HCEC 1CT (cell line): ENCODE data around the gene PLA2G2C.
A peak's percentile ranks its signal among the peaks of the same experiment; 100 is the strongest.

ENCODE experiments used
- DNase-seq: peaks from one replicate; pipeline ENCODE4 v3.0.0-alpha.2; 2017

PLA2G2C gene

DNA sequence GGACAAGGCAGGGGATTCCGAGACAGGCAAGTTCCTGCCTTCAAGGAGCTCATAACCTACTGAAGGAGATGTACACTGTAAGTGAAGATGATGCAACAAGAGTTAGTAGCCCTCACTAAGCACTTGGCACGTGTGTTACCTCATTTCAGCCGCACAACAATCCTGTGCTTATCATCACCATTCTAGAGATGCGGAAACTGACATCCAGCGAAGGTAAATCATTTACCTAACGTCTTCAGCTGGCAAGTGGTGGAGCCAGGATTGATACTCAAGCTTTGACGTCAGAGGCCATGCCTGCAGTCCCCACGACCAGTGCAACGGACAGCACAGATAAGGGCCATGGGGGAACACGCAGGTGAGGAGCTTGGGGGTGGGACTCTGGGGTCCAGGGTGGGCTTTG is 3.3 kb downstream of the PLA2G2C start:
- DNase-seq = no peak

DNA sequence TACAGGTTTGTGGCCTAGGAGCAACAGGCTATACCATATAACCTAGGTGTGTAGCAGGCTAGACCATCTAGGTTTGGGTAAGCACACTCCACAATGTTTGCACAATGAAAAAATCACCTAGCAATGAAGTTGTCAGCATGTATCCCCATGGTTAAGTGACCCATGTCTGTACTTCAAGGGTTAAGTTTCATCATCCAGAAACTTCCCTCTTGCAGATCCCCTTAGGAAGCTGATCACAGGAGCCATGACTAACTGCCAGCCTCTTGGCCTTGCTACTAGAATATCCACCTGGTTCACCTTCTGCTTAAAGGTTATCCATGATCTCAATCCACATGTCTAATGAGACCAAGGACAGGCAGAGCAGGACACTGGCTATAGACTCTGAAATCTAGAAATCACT is 3.9 kb downstream of the PLA2G2C start:
- DNase-seq = no peak

DNA sequence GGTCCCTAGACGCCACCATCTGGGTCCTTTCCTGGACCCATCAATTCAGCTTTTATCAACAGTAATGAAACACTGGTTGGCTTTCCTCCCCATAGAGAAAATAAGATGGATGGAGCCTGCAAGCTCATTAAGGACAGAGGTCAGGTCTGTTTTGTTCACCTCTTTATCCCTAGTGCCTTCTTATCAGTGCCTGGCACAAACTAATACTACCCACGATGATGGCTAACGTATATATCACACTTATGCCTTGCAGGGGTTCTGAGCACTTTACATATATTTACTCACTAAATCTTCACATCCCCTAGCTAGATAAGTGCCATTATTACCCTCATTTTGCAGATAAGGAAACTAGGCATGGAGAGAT is 5.5 kb downstream of the PLA2G2C start:
- DNase-seq = no peak

DNA sequence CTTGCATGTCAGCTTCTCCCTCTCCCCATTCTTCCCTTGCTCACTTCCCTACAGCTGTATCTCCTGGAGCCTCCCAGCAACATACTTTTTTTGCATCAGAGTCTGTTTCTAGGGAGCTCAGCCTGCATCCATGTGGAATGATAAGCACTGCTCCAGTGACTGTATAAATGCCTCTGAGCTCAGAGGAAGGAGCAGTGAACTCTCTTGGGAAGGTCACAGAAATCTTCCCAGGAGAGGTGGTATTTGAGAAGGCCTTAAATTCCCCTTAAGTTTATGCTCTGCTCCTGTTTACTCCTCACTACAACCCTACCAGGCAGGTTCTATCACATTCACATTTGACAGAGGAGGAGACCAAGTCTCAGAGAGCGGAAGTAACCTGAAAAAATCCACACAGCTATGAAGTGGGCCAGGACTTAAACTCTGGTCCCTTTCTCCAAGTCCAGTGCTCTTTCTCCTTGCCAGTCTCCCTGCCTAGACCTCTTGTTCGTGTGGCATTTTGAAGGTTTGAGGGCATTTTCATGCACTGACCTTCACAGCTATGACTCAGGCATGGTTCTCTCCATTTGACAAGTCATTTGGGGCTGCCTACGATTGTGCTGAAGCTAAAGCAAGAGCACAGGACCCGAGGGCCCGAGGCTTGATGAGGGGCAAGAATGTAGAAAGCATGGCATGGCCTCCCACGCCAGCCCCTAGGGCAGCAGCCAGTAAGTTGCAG is 6.0 kb downstream of the PLA2G2C start:
- no peak for DNase-seq

DNA sequence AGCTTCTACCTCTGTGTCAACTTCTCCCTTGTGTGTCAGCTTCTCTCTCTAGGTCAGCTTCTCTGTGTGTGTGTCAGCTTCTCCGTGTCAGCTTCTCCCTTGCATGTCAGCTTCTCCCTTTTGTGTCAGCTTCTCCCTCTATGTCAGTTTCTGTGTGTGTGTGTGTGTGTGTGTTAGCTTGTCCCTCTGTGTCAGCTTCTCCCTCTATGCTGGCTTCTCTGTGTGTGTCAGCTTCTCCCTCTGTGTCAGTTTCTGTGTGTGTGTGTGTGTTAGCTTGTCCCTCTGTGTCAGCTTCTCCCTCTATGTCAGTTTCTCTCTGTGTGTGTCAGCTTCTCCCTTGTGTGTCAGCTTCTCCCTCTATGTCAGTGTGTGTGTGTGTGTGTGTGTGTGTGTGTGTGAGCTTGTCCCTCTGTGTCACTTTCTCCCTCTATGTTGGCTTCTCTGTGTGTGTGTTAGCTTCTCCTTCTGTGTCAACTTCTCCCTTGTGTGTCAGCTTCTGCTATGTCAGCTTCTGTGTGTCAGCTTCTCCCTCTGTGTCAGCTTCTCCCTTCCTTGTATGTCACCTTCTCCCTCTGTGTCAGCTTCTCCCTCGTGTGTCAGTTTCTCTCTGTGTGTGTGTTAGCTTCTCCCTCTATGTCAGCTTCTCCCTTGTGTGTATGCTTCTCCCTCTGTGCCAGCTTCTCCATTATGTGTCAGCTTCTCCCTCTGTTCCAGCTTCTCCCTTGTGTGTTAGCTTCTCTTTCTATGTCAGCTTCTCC is 6.8 kb downstream of the PLA2G2C start:
- DNase-seq = no peak

DNA sequence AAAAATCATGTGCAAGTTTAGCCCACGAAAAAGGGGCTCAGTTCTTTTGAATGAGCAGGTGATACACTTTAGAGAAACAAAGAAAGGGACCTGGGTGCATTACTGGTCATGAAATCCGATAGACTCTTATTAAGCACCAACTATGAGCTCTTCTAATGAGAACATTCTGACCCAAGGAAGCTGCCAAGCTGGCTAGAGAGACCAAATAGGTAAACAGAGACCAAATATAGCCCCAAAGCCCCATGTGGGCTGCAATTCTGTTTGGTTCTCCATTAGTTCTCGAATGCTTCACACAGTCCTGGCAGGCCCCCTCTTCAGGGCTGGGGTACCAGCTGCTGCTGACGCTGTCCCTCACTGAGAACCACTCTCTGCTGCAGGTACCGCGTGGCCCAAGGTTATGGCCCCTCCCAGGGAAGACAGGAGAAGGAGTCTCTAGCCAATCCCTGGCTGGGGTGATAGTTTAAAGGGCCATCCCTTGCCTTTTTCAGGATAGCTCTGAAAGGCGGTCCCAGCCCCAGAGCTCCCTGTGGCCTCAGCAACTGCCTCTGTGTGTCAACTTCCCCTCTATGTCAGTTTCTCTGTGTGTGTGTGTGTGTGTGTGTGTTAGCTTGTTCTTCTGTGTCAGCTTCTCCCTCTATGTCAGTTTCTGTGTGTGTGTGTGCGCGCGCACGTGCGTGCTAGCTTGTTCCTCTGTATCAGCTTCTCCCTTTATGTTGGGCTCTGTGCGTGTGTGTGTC is 7.5 kb downstream of the PLA2G2C start:
- DNase-seq = no peak

DNA sequence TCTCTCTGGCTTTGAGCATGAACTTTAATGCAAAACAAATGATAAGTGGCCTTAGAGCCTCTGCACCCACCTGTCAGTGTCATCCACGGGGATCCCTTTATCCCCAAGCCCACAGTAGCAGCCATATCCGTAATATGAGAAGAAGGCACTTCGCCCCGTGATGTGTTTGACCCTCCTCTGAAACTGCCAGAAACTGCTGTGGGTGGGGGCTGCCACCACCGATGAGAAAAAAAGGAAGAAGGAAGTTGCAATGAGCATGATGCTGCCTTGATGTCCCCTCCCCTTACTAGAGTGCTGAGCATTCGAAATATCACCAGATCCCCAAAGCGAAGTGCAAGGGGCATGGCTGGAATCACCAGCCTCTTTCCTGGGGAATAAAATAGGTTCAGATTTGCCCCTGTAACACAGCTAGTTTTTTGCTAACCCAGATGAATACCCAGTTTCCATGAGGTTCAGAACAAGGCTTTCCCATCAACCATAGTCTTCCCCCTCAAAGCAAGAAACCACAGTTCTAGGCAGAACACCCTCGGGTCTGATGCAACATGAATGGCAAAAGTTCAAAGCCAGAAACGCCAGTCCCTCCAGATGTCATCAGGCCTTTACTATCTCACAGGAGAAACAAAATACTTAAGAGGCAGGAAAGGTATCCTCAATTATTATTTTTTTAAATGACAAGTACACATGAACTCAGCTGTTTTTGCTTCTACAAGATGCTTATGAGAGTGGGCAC is 11.2 kb downstream of the PLA2G2C start:
- DNase-seq = no peak

DNA sequence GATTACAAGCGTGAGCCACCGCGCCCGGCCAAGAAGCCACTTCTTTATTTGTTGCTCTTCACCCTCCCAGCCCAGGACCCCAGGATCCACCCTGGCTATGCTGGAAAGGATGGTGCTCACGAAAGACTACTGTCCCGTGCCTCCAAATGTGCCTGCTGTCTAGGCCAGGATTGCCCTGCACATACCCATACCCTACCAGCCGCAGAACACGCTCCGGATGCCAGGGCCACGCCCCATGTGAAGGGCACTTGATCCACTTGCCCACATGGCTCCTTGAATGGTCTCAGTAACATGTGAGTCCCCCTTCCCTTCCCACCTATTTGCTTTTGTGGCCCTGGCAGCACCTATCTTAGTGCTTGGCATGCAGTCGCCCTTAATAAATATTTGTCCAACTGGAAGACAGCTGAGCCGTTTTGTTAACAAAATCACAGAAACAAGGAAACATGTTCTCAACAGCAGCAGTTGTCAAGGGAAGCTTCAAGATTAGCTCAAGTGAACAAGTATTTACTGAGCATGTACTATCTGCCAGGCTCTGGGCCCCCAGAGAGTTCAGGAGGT is 14.2 kb downstream of the PLA2G2C start:
- no peak for DNase-seq

DNA sequence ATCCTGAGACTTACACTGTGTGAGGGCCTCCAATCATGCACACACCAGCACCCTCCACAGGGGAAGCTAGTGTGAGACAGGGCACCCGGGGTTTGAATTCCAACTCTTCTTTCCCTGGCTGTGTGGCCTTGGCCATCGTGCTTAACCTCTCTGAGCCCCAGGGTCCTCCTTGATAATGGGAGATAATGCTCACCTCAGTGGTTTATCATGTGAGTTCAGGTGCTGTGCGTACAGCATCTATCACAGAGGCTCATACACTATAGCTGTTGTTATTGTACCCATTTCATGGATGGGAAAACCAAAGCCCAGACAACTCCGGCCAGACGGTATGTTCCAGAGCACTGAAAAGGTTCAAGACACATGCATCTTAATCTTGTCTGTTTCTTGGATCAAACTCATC is 16.4 kb downstream of the PLA2G2C start:
- no peak for DNase-seq

DNA sequence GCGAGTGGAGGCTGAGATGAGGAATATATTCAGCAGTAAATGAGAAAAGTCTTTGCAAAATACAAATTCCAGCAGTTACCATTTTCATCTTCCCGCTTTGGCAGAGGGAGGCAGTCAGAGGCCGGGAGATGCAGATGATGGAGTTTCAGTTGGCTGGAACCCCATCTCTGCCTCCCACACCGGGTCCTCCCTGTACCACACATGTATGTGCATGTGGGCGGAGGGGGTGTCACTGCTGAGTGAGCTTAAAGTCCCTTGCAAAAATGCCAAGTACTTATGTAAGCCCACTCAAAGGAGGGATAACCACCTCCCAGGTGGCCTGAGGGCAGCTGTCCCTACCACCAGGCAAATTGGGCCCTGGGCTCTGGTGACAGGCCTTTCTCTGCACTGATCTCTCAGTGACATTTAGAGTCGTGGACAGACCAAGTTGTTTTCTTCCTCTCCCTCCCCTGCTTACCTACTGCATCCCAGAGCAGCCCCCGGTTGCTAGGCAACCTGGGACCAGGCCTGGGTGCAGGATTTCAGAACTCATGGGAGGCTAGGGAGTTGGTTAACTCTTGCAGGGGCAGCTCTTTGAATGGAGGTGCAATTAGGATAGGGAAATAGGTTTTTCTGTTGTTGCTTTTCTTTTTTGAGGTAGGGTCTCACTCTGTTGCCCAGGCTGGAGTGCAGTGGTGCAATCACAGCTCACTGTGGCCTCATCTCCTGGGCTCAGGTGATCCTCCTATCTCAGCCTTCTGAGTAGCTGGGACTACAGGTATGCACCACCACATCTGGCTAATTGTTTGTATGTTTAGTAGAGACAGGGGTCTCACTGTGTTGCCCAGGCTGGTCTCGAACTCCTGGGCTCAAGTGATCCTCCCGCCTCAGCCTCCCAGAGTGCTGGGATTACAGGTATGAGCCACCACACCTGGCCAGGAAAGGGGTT is 17.5 kb downstream of the PLA2G2C start:
- DNase-seq = no peak

DNA sequence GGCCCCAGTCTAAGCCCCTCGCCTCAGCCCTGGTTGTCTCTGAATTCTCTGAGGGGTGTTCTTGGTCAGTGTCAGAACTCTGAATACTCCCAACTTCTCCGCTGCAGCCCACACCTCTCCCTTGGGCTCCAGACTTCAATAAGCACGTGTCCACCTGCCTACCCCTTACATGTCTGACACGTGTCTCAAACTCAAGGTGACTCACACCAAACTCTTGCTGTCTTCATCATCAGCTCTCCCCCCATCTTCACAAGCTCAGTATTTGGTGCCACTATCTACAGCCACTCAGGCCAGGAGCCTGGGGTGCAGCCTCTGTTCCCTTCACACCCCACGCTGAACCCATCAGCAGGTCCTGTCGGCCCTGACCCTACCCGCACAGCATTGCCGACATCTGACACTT is 19.2 kb downstream of the PLA2G2C start:
- DNase-seq = no peak

DNA sequence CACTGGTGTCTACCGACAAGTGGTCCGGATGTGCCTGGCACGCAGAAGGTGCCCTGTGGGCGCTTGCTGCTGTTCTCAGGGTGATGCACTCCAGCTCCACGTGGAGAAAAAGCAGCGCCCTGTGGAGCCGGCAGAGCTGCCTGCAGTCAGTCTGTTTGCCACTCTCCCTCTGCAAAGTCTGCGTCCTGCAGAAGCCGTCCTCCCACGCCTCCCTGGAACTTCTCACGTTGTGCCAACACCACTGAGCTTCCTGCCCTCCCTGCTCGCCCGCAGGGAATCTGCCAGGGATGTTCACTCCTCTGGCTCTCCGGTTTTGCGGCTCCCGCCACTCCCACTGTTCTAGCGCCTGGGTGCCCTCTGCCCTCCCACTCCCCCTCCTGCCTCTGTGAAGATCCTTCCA is 20.3 kb downstream of the PLA2G2C start:
- no peak for DNase-seq

DNA sequence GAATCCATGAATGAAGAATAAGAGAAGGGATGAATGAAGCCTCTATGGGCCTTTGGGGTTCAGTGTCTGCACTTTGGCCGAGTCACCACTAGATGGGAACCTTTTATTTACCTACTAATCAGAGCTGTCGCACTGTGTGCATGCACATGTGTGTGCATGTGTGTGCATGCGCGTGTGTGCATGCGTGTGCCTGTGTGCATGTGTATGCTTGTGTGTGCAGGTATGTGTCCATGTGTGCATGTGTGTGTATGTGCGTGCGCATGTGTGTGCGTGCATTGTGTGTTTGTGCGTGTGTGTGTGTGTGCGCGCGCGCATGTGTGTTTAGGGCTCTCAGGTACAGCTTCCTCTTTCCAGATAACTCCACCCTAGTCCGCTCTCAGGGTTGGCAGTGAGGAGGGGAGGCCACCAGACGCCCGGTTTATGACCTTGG is 20.8 kb downstream of the PLA2G2C start:
- DNase-seq = no peak

DNA sequence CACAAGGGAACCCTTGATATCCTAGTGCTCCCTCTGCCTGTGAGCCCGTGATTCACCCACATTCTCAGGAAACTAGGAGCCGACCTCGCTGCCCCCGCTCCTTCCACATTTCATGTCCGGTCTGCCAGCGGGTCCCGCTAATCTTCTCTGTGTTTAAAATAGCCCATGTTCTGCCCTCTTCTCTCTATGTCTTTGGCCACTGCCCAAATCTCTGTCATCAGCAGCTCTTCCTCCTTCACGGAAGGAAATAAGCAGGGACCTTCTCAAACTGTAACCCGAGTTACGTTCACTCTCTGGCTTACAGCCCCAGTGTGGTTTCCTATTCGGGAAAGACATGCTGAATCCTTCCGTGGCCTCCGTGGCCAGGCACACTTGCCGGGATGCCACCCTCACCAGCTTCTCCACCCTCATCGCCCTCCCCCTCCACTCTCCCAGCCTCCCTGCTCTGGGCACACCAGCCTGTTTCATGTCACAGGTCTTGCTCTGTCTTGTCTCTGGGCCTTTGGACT is 21.6 kb downstream of the PLA2G2C start:
- no peak for DNase-seq

DNA sequence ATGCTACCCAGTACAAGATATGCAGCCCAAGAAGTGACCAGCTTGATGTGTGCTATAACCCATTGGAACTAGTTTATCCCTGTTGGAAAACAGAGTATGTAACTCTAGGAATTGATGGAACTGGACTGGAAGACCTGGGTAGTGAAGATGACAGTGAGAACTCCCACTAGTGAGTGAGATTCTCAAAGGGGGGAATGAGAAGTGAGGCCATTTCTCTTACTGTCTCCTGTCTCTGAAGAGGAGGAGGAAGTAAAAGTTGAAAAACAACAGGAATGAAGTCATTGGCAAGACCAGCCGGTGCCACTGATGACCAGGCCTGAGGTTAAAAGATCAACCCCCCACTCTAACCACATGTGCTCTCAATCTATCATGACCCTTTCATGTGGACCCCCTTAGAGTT is 26.3 kb downstream of the PLA2G2C start:
- no peak for DNase-seq

DNA sequence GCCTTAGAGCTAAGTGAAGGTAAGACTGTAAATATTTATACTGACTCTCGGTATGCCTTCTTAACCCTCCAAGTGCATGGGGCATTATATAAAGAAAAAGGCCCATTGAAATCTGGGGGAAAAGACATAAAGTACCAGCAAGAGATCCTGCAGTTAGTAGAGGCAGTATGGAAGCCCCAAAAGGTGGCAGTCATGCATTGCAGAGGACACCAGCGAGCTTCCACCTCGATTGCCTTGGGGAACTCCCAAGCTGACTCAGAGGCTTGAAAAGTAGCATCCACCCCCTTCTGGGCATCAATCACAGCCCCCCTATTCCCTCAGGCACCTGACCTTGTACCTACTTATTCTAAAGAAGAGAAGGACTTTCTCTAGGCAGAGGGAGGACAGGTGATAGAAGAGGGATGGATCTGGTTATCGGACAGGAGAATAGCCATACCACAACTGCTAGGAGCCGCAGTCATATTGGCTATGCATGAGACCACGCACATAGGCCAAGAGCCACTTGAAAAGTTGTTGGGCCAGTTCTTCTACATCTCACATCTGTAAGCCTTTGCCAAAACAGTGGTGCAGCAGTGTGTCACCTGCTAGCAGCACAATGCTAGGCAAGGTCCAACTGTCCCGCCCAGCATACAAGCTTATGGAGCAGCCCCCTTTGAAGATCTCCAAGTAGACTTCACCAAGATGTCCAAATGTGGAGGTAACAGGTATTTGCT is 27.8 kb downstream of the PLA2G2C start:
- no peak for DNase-seq

DNA sequence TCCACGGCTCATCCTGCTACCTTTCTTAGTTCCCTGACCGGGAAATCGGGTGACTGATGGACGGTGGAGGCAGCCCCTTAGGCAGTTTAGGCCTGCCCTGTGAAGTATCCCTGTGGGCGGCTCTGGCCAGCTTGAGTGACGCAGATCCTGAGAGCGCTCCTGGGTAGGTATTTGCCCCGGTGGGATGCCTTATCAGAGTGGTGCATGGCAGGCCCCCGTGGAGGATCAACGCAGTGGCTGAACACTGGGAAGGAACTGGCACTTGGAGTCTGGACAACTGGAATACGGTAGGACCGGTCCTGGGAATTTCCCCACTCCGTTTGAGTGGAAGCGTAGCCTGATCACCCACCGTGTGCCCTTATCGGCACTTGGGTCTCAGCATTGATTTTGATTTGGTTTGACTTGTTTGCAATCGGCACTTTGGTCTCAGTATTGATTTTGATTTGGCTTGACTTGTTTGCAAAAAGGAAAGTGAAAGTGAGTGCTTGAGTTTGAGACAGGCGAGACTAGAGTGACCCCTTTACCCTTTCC is 32.0 kb downstream of the PLA2G2C start:
- no peak for DNase-seq

DNA sequence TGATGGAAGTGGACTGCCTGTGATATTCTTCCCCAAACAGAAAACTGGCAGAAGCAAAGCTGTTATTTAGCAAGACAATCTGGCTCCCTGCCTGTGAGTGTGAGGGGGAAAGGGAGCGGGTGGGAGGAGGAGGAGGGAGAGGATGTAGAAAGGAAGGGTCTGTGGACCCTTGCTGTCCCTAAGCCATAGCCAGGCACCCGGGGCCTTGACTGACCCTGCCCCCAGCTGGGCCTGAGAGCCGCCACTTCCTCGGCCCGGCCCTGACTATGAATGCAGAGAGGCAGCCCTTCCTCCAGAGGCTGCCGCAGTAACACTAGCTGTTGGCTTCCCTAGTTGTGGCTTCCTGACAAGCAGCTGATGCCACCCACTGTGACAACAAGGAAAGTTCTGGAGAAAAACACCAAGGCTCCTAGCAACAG is 33.3 kb downstream of the PLA2G2C start:
- no peak for DNase-seq

DNA sequence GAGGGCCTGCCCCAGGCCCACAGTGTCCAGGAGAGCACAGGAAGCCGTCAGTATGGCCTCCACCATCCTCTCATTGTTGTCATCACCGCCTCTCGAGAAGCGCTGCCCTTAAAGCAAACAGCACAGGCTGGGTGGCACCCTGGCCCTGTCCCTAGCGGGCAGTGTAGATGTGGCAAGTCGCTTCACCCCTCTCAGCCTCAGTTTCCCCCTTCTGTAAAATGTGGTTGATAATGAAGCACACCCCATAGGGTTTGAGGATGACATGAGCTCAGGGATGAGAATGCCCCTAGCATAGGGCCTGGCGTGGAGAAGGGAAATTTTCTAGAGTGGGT is 33.8 kb downstream of the PLA2G2C start:
- no peak for DNase-seq

DNA sequence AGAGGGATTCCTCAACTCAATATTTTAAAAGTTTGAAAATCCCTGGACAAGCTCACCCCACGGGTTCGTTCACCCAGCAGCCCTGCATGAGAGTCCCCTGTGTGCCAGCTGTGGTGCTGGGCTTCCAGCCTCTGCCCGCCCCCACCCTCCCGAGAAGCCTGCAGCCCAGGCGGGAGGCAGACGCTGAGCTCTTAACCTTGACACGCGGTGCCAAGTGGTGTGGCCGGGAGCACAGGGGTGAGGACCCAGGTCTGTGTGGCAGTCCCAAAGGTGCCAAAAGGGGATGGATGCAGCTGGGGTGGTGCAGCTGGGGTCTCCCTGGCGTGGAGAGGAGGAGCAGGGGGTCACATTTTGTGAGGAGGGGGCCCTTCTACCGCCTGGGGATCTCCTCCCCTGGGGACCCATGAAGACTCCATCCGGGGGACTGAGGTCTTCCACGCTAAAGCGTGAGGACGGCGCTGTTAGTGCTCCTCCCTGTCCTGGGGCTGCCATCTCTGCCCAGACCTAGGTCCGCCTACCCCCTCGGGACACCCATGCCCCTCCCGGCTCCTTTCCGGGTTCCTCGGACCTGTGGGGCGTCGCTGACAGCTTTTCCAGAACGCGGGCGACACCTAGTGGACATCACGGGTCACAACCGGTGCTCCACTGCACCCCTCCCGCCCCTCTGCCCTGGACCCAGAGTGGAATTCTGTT is 34.3 kb downstream of the PLA2G2C start:
- DNase-seq = peak; percentile 50
